ENCODE data around the gene KIF21B.

Gene KIF21B

DNA sequence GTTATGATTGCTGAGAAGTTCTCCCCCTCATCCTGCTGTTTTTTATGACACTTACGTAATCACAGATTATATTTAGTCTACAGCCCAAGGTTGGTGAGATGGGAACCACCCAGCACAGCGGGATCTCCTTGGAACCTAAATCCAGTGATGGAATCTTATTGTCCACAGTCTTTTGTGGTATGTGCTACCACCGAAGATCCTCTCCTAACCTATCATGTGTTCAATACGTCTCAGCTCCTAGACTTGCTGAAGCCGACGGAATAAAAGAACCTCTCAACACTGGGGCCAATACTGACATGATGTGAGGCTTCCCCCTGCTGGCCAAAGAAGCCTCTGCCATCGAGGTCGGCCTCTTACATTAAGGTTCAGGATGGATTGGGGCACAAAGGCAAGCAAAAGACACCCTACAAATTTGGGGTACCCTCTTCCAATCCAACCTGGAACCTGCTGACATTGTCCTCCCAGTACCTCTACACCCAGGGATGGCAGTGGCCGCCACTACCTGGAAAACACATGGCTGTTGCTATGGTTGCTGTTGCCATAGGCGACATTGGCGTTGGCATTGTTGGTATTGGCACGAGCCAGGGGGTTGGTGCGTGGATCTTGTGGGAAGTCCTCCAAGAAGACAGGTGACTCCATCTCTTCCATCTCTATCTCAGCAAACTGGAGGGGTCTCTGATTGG lies 19.4 kb upstream of the KIF21B start:
- no peak for FAIRE-seq

DNA sequence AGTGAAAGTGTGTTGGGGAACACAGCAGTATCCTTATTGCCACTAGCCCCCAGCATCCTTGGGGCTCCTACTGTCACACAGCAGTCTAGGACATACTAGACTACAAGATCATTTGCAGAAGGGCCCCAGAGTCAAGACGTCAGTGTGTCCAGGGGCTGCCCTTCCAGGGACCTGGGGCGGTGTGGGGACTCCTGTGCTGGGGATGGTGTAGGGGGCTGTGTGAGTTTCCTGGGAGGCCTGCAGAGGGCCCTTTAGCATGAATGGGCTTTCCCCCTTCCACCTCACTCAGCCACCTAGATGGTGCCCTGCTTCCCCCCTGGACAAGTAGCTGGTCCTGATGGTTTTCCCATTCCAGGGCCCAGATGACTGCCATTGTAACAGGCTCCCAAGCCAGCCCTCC lies 17.5 kb upstream of the KIF21B start:
- no peak for FAIRE-seq

DNA sequence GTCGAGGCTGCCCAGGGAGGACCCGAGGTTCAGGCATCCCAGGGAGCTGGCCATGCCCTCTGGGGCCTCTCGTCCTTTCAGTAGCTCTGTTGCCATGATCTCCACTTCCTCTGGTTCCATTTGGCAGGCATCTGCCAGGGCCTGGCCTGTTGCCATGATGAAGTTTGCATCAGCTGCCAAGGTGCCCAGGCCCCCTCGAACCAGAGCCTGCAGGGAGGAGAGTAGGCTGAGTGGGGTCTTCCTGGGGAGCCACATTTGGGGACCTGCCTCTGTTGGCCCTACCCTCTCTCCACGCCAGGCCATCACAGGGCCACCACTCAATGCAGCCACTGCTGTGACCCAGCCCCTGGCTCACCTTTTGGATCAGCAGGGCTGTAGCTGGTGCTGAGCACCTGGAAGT lies 16.4 kb upstream of the KIF21B start:
- no peak for FAIRE-seq

DNA sequence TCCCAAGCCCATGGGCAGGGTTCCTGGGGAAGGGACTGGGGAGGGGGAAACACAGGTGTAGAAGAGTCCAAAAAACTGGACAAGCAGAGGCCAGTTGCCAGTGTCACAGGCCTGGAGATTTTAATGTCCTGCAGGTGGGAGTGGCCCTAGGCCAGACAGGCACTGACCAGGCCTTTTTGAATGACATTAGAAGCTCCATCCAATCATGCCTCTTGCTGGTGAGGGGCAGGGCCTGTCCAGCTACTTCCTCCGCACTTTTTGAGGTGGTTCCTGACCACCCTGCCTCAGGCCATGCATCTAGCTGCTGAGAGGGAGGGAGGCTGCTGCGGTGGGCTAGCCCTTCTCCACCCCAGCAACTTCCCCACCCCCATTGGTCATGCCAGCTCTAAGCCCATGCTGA lies 15.9 kb upstream of the KIF21B start:
- FAIRE-seq: no peak

DNA sequence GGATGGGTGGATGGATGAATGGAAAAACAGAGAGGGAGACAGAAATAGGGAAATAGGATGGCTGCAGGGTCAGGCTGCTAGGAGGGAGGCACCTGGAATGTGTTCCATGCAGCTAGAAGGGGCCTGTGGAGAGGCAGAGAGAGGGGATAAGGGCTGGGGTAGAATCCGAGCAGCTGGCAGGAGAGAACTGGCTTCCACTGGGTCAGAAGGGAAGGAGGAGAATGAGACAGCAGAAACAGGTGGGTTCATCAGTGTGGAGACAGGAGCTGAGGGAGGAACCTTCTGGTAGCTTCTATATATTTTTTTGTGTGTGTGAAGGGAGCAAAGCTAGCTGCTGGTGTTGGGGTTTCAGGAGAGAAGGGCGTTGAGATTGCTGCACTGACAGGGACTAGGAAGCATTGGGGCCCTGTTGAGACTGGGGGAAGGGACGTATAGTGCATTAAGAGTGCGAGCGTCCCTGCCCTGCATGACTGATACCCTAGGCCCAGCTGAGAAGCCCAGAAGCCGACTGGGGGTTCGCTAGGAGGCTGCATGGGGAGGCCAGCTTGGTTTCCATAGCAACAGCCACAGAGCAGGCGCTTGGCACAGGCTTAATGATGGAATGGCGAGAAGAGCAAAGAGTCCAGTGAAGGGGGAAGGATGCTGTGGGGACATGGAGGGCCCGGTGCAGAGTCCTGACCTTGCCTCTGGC lies 14.8 kb upstream of the KIF21B start:
- no peak for FAIRE-seq

DNA sequence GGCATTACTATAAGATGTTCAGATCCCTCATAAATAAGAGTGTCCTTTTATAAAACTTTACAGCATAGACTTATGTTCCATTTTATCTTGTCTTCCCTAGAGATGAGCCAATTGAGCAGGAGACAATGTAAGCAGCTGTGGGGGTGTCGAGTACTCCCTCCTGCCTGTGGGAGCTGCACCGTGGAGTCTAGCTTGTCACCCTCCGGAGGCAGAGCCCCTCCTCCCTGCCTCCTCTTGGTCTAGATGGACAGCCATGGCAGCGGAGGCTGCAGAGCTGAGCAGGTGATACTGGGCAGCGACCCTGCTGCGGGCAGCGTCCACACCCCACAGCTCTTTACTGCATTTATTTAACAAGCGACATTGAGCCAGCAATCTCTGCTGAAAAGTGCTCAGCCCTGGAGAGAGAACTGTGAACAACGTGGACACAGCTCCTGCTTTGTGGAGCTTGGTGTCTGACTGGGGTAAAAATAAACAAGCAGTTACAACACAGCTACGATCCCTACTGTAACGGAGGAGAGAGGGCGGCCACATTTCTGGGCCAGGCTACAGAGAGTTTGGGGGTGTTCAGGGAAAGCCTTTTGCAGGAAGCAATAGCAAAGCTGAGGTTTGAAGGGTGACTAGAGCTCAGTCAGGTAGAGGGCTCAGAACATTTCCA lies 12.8 kb upstream of the KIF21B start:
- no peak for FAIRE-seq

DNA sequence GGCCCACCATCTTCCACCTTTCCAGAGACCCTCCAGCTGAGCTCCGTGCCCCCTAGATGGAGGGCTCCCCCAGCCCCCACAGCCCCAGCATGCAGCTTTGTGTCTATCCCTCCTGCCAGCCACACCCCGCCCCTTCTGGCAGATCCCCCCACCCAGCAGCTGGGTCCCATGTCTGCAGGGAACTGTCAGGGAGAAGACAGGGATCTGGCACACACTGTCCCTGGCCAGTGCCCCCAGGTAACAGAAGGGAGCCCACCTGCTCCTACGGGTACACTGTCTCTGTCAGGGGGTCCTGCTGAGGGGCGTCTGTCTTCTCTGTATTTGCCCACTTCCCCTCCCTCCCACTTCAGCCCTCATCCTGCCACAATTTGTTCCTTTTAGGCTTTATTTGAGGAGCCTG lies 11.2 kb upstream of the KIF21B start:
- FAIRE-seq: no peak

DNA sequence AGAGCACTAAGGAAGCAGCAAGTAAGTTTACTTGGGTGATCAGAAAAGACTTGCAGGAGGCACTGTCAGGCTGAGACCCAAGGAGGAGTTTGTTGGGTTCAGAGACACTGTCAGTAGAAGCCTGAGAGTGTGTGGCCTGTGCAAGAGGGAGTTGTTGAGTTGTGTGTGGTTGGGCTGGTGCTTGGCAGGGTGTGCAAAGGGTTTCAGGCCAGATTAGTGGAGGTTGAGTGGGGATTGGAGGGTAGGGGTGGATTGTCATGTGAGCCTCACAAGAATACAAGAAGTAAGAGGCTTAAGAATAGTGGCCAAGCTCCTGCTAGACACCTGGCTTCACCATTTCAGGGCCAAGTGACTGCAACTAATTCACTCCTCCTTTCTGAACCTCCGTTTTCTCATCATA lies 8.9 kb upstream of the KIF21B start:
- FAIRE-seq: no peak

DNA sequence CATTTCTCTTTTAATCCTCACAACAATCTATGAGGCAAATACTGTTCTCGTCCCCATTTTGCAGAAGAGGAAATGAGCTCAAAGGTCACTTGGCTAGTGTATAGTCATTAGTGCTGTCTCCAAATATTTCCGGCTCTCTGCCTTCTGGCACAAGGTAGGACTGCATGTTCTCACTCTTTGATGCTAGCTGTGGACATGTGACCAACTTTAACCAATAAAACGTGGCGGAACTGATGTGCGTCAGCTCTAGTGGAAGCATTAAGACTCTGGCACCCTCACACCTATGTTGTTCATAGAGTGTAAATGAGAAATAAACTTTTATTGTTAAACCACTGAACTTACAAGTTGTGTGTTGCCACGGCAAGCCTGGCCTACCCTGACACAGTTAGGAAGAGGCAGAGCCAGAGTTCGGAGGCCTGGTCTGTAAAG lies 5.0 kb upstream of the KIF21B start:
- FAIRE-seq: no peak

DNA sequence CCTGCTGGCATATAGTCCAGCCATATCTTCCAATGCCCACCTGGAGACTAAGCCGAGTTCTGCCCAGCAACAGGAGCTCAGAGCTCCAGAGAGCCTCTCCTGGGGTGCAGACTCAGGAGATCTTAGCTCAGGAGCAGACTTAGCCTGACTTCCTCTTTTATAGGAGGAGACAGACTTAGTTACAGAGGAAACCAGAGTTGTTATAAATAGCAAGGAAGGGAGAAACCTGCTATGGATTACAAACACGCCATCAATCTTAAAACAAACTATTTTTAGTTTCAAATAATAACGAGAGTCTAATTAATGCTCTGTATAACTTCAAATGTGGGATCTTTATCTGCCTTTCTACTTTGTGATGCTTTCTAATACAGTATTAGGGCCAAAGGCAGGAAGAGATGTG lies 3.3 kb upstream of the KIF21B start:
- FAIRE-seq: no peak

DNA sequence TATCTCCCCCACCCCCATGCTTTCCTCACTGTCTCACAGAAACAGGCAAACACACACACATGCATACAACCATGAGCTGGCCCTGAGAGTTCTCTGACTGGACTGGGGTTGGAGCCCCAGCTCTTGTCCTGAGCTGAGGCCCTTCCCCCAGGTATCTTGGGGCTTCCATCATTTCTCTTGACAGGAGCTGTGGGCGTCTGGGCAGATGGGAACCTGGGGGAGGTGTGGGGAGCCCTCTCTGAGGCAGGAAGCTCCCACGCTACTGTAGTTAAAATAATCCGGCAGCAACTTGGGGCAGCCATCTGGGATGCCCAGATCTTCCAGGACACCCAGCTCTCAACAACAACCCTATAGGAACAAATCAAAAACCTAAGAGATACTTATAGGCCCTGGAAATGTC lies 2.7 kb upstream of the KIF21B start:
- no peak for FAIRE-seq

DNA sequence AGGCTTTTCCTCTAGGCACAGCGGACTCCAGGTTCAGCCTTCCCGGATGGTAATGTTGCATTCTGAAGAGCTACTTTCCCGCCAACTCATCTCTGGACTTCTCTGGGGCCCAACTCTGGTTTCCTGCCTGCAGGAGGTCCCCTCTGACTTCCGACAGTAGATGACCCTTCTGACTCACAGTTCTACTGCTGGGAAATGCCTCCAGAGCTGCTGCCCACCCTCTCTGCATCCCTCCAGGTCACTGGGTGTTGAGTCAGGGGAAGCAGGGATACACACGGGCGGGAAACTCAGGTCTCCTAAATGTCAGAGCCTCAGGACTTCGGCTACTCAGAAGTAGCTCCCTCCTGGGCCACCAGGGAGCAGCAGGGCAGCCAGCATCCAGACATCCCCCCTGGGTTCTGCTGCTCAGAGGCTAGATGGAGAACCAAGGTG lies 2.1 kb upstream of the KIF21B start:
- no peak for FAIRE-seq

DNA sequence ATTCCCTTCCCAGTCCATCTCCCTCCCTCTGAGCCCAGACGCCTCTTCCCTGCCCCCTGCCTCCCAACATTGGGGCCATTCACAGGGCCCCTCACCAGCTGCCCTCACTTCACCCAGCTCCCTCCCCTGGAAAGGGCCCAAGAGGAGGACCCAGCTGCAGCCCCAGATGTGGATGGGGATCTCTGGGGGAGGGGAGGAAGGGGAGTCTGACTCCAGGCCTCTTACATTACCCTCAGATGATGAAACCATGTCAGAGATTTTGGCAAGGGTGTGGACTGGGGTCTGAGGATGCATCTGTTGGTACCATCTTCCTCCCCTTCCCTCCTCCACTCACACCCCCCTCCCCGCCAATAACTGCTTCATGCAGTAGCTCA lies 1.1 kb upstream of the KIF21B start:
- no peak for FAIRE-seq

DNA sequence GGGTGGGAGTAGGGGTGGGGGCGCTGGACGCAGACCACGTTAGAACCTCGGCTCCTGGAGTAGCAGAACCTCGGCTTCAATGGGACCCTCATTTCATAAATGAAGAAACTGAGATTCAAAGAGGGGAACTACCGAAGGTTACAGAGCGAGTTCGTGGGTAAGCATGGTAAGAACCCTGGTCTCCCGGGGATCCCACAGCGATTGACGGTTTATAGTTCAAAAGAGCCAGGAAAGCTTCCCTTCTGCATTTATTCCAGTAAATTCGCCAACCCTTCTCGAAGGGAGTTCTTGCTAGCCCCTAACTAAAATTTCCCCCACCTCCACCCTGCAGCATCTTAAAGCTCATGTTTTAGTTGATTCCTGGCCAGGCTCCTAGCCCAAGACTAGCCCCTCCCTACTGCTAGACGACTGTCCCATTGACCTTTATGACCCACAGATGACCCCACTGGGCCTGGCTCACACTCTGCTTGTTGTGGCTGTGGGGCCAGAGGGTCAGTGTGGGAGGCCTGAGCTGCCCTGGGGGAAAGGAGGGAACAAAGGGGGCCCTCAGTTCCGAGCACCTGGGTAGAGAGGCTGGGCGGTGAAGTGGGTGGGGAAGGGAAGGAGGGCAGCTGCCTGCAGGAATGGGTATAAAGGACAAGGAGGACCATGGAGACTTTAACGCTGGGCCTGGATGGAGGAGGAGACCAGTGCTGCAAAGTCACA lies 558 bp upstream of the KIF21B start:
- no peak for FAIRE-seq

DNA sequence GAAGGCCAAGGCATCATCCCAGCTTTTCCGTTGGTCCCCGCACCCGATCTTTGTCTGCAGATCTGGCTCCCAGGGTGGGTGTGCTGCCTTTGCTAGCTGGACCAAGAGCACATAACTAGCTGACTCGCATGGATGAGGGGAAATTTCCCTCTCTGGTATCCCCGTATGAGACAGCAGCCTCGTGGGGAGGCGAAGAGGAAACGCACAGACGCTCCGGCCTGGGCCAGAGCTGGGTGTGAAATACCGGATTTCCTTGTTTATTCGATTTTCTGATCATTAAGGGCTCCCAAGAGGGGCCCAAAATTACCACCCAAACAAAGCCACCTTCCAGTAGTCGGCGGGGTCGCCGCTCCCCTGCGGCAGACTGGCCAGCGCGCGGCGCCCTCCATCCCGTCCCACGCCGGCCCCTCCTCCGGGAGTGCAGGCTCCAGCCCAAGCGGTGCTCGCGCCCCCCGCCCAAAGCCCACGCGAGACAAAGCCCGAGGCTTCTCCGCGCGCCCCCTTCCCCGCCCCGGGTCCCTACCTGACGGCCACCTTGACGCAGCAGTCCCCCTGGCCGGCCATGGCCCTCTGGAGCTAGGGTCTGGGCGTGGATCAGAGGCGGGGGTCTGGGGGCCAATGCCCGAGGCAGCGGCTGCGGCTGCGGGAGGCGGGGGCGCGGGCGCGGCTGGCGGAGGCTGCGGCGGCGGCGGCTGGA lies 546 bp downstream of the KIF21B start:
- no peak for FAIRE-seq

DNA sequence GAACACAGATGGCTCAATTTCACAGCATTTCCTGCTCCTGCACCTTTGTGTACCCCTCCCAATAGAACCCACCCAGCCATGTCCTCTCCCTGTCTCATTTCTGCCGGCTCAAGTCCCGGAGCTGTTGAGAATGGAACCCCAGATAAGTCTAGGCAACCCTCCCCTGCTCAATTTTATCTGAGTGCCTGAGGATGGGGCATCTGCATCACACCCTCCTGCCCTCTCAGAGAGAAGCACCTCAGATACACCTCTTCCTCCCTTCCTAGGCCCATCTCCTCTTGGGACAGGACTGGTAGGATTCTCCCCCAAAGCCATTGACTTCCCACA lies 1.1 kb downstream of the KIF21B start:
- FAIRE-seq: no peak

DNA sequence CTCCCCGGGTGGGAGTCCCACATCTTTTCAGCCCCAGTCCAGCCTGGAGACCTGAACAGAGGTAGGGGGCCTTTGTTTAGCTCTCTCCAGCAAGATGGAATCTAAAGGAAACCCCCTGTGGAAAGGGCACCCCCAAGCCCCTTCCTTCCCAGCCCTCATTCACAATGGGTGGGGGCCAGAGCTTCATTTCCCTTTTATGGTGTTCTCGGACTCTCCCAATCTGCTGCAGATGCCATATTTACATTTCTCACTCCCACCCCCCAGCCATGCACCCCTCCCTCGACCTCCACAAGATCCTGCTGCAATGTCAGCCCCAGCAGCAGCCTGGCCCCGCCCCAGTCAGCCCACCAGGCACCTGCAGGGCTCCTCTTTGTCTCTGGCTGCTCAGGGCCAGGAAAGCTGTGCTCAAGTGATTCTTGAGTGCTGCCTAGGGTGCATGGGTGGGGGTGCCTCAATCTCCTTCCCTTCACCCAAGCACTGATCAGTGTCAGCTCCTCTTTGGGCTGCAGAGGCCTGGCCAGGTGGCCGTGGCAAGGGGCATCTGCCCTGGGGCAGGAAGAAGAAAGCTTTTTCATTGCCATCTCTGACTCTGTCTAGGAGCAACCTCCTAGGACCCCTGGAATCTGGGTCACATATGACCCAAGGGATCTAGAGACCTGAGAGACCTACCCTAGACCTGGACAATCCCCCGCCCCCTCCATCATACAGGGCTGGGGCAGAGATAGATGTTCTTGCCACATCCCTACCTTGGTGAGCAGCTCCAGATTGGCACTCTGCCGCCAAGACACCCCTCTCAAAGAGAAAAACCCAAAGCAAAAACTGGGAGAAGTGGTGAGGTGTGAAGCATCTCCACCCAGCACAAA lies 1.7 kb downstream of the KIF21B start:
- no peak for FAIRE-seq

DNA sequence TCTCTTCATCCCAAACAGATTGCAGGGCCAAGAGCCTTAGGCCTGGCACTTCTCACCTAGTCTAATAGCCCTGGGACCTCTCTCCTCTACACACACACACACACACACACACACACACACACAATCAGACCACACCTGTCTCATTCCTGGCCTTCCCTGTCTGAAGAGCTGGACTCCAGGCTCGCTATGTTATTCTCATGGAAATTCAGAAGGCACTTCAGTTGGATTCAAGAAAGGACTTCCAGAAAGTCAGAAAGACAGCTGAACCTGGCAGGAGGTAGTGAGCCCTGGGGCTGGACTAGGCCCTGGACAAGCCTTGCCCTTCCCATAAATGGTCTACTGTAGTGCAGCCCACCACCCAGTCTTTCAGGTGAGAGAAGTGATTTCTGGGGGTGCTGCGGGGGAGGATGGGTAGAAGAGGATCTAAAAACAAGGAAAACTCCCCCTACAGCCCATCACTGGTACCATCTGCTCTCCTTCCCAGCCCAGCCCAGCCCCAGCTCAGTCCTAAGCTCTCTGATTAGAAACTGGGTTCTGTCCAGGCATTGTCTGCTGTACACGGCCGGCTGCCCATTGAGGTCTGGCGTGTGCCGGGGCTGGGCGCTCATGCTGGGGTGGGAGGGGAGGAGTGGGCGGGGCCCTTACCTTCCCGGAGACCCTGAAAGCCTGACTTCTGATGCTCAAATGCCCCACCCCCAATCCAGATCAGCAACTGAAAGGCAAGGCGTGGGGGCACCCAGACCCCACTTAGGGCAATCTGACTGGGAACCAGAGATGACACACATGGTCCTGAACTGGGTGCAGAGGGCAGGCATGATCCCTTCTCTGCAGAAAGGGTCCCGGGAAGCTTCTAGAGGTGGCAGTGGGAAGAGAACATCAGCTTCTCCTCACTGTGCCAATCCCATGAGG lies 2.5 kb downstream of the KIF21B start:
- FAIRE-seq: no peak

DNA sequence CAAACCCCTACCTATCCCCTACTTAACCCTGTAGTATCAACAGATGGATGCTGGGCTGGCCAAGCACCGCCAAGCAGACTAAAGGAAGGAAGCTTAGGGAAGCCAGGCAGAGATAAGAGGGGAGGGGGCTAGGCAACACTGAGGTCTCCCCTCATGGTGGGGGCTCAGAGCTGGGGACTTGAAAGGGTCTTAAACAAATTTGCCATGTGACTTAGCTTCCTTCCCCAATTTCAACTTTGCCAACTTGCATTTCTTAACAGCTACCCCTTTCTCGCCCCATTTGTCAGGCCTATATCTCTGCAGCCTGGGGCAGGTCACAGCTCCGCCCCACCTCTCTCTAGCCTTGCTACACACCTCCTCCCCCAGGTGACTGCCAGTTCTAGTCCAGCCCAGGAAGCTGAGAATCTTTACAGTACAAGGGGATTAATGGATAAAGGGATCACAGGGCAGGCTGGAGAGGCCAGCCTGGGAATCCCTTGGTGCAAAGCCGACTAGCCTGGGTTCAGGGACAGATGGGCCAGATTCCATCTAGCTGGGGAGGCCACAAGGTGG lies 3.4 kb downstream of the KIF21B start:
- no peak for FAIRE-seq

DNA sequence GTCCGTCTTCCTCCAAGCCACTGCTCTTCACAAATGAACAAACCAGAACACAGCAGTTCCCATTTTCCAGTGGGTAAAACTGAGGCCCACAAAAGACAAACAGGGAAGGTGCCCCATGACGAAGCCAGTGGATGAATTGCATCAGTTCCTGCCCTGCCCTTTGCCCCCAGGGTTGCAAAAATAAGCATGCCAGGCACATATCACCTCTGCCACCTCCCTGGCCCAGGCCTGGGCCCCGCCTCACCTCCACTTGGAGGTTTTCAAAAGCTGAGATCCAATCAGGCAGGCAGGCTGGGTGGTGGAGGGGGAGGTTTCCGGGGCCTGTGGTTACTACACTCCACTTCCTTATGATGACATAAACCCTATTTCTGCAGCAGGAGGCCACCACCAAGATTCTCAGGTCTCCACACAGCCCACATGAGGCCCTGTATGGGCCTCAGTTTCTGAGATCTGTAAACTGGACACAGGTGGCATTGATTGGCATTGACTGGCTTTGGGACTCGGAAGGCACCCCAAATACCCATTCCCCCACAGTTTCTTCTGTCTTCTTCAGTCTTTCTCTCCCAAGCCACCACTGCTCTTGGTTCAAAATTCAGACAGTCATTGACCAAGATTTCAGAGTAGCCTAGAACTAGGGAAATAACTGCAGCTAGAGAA lies 4.1 kb downstream of the KIF21B start:
- FAIRE-seq: no peak
